ENCODE data around the gene NUDT4. TPM values are rescaled to one million over a fixed set of nuclear protein-coding genes. Genes with fewer than 3 reads are reported as not detected.

The NUDT4 gene
- polyA plus RNA-seq, 1 experiment: 77.7 TPM

- ChIA-PET POLR2A (interaction anchor here (0.7 kb wide), 1 partner anchor 647 kb away, joined by 7 read pairs; no protein-coding TSS in a partner anchor), CTCF (interaction anchor here (0.6 kb wide), 1 partner anchor 45 kb away, joined by 5 read pairs; no protein-coding TSS in a partner anchor)
- Histone ChIP-seq H3K9me3 (ENCODE audit: control insufficient read depth, insufficient read depth, low read length) (no peaks in the 10 kb centered on the region), H3K27me3 (ENCODE audit: control insufficient read depth, insufficient read depth, low read length) (no peaks in the 10 kb centered on the region), H3K27ac (ENCODE audit: low read depth, low read length) (no peak overlapping the region), H3K4me3 (ENCODE audit: low read depth, low read length) (no peak overlapping the region)
- DNase-seq (ENCODE audit: low read depth, low spot score): no peak
- no peak for TF ChIP-seq CTCF (IDR thresholded peaks at IDR 0.05; ENCODE audit: low read depth, low read length)
Measured at GRCh38 chr12:93336291-93336741, 41.4 kb upstream of the NUDT4 start.

DNA sequence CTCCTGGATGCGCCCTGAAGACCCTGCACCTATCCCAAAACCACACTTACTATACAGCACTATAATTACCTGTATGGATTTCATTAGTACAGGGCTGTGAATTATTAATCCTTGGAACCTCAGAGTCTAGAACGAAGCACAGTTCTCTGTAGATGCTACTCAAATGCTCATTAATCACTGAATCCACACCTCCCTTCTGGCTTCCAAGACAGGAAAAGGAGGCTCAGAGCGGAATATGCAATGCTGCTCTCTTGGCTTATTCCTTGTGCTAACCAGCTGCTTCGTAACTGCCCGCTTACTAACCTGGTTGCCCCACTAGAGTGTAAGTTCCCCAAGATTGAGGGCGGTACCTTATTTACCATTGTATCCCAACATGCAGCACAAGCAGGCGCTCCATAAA is 39.1 kb upstream of the NUDT4 start:
- ChIA-PET CTCF (no interaction called here), POLR2A (no interaction called here)
- no peak overlapping the region for H3K4me3 ChIP-seq (ENCODE audit: low read depth, low read length)
- no peak overlapping the region for H3K27ac ChIP-seq (ENCODE audit: low read depth, low read length)
- no peak for TF ChIP-seq CTCF (IDR thresholded peaks at IDR 0.05; ENCODE audit: low read depth, low read length)
- no peak for DNase-seq (ENCODE audit: low read depth, low spot score)
- H3K9me3 ChIP-seq (ENCODE audit: control insufficient read depth, insufficient read depth, low read length): no peaks in the 10 kb centered on the region
- no peaks in the 10 kb centered on the region for H3K27me3 ChIP-seq (ENCODE audit: control insufficient read depth, insufficient read depth, low read length)

- POLR2A ChIA-PET: no interaction called here
Measured at GRCh38 chr12:93339695-93340094, 38.0 kb upstream of the NUDT4 start.

GRCh38 chr12:93341409-93342049 is 36.2 kb upstream of the NUDT4 start:
- Histone ChIP-seq H3K4me3 (ENCODE audit: low read depth, low read length) (no peak overlapping the region), H3K27me3 (ENCODE audit: control insufficient read depth, insufficient read depth, low read length) (no peaks in the 10 kb centered on the region), H3K27ac (ENCODE audit: low read depth, low read length) (no peak overlapping the region), H3K9me3 (ENCODE audit: control insufficient read depth, insufficient read depth, low read length) (no peaks in the 10 kb centered on the region)
- no peak for TF ChIP-seq CTCF (IDR thresholded peaks at IDR 0.05; ENCODE audit: low read depth, low read length)
- no peak for DNase-seq (ENCODE audit: low read depth, low spot score)
- ChIA-PET CTCF (no interaction called here), POLR2A (no interaction called here)

More at GRCh38 chr12:93339695-93340094, 38.0 kb upstream of the NUDT4 start:
- no peak for DNase-seq (ENCODE audit: low read depth, low spot score)
- Histone ChIP-seq H3K4me3 (ENCODE audit: low read depth, low read length) (no peak overlapping the region), H3K9me3 (ENCODE audit: control insufficient read depth, insufficient read depth, low read length) (no peaks in the 10 kb centered on the region), H3K27me3 (ENCODE audit: control insufficient read depth, insufficient read depth, low read length) (no peaks in the 10 kb centered on the region), H3K27ac (ENCODE audit: low read depth, low read length) (no peak overlapping the region)
- no peak for TF ChIP-seq CTCF (IDR thresholded peaks at IDR 0.05; ENCODE audit: low read depth, low read length)
- CTCF ChIA-PET: no interaction called here

DNA sequence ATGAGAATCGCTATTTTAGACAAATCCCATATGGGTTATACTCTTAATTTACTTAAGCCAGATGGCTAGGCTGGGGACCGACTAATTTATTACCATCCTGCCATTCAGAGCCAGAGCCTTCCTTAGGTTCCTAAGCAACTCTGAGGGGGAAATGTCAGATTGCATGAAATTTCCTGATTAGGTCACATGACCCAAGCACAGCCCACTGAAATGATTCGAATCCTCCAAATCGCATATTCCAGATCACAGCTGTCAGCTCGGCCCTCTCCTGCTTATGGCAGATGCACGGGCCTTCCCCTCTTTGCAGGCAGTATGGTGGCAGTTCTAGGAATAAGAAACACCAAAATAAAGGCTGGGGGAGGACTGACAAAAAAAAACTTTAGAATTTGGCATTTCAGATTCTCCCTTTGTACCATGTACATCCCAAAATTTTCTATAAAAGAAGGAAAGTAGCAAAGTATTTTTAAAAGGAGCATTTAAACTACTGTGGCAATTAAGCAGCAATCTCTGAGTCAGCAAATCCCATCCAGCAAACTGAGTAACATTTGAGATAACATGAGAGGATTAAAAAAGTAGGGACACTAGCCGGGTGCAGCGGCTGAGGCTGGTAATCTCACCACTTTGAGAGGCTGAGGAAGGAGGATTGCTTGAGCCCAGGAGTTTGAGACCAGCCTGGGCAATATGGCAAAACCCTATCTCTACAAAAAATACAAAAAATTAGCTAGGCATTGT is 30.5 kb upstream of the NUDT4 start:
- POLR2A ChIA-PET: no interaction called here
- H3K27me3 ChIP-seq (ENCODE audit: control insufficient read depth, insufficient read depth, low read length): no peaks in the 10 kb centered on the region
- H3K27ac ChIP-seq (ENCODE audit: low read depth, low read length): no peak overlapping the region
- CTCF ChIA-PET: interaction anchor here (0.6 kb wide), 1 partner anchor 957 kb away, joined by 3 read pairs; no protein-coding TSS in a partner anchor
- no peak overlapping the region for H3K4me3 ChIP-seq (ENCODE audit: low read depth, low read length)
- no peak for TF ChIP-seq CTCF (IDR thresholded peaks at IDR 0.05; ENCODE audit: low read depth, low read length)
- H3K9me3 ChIP-seq (ENCODE audit: control insufficient read depth, insufficient read depth, low read length): no peaks in the 10 kb centered on the region
- DNase-seq (ENCODE audit: low read depth, low spot score): no peak
